HFF-Myc (cell line): Measurements from ENCODE around the gene TUT7.

ENCODE experiments used
- DNase-seq: peaks from one replicate; pipeline ENCODE4 v3.0.0-alpha.2; 2011; ENCODE audit warnings: low read depth; ENCODE audit errors: extremely low read depth
- H3K4me3 ChIP-seq: replicated peaks from 2 replicates; pipeline ENCODE4 v1.5.1; 2011; ENCODE audit warnings: low read depth, mild to moderate bottlenecking, control low read depth, low read length
- CTCF ChIP-seq: IDR thresholded peaks from 2 replicates; pipeline ENCODE4 v1.5.1; 2012; ENCODE audit warnings: mild to moderate bottlenecking, low read depth, low read length, control low read depth; ENCODE audit errors: missing control alignments

TUT7 gene

GRCh38 chr9:86259557-86259956, 94.7 kb downstream of the TUT7 start, which contains the start of gene C9orf153:
Gene C9orf153, minus strand, starts transcription at chr9:86259657. Its CDS starts 30,054 bp downstream, at chr9:86229603.
- TF ChIP-seq CTCF: no peak

GRCh38 chr9:86257391-86257790, 96.8 kb downstream of the TUT7 start:
- TF ChIP-seq CTCF: no peak
- no peak for DNase-seq
- no peak overlapping the region for H3K4me3 ChIP-seq

More at GRCh38 chr9:86259557-86259956, 94.7 kb downstream of the TUT7 start, which contains the start of gene C9orf153:
- no peak for DNase-seq
- H3K4me3 ChIP-seq: no peak within 1 kb of the TSS

GRCh38 chr9:86256653-86257052, 97.6 kb downstream of the TUT7 start:
- TF ChIP-seq CTCF: no peak

GRCh38 chr9:86253577-86253976, 100.6 kb downstream of the TUT7 start:
- TF ChIP-seq CTCF: no peak

More at GRCh38 chr9:86256653-86257052, 97.6 kb downstream of the TUT7 start:
- no peak for DNase-seq
- no peak overlapping the region for H3K4me3 ChIP-seq

GRCh38 chr9:86252870-86253269, 101.3 kb downstream of the TUT7 start:
- no peak overlapping the region for H3K4me3 ChIP-seq
- TF ChIP-seq CTCF: no peak
- DNase-seq: no peak

More at GRCh38 chr9:86253577-86253976, 100.6 kb downstream of the TUT7 start:
- H3K4me3 ChIP-seq: no peak overlapping the region
- DNase-seq: no peak

GRCh38 chr9:86250123-86250522, 104.1 kb downstream of the TUT7 start:
- no peak overlapping the region for H3K4me3 ChIP-seq
- TF ChIP-seq CTCF: no peak
- no peak for DNase-seq

- TF ChIP-seq CTCF: no peak
- H3K4me3 ChIP-seq: no peak overlapping the region
- DNase-seq: no peak
Observed at GRCh38 chr9:86248746-86249145, 105.5 kb downstream of the TUT7 start.
